IPS-20b (cell line): ENCODE data around the gene JAKMIP1.

Experiments used
- H3K27ac ChIP-seq: one replicate; pipeline ENCODE4 v1.5.1; 2013; ENCODE audit warnings: low read length
- H3K27me3 ChIP-seq: 2 replicates; pipeline ENCODE4 v1.6.1; 2013; ENCODE audit warnings: mild to moderate bottlenecking, low read length, inconsistent platforms; ENCODE audit not compliant: insufficient read depth
- H3K36me3 ChIP-seq: 2 replicates; pipeline ENCODE4 v1.6.1; 2013; ENCODE audit warnings: low read depth, mild to moderate bottlenecking, inconsistent platforms, low read length, moderate library complexity; ENCODE audit not compliant: insufficient read depth
- H3K4me1 ChIP-seq: 2 replicates; pipeline ENCODE4 v1.6.1; 2013; ENCODE audit warnings: mild to moderate bottlenecking, control low read depth, inconsistent platforms, low read length, moderate library complexity; ENCODE audit not compliant: insufficient read depth
- H3K4me3 ChIP-seq: 2 replicates; pipeline ENCODE4 v1.5.1; 2013; ENCODE audit warnings: mild to moderate bottlenecking, low read length, inconsistent platforms
- H3K9ac ChIP-seq: 2 replicates; pipeline ENCODE4 v1.6.1; 2013; ENCODE audit warnings: low read depth, mild to moderate bottlenecking, inconsistent platforms, low read length, moderate library complexity
- H3K9me3 ChIP-seq: 2 replicates; pipeline ENCODE4 v1.6.1; 2013; ENCODE audit warnings: mild to moderate bottlenecking, low read depth, low read length, inconsistent platforms; ENCODE audit not compliant: insufficient read depth

The JAKMIP1 gene

DNA sequence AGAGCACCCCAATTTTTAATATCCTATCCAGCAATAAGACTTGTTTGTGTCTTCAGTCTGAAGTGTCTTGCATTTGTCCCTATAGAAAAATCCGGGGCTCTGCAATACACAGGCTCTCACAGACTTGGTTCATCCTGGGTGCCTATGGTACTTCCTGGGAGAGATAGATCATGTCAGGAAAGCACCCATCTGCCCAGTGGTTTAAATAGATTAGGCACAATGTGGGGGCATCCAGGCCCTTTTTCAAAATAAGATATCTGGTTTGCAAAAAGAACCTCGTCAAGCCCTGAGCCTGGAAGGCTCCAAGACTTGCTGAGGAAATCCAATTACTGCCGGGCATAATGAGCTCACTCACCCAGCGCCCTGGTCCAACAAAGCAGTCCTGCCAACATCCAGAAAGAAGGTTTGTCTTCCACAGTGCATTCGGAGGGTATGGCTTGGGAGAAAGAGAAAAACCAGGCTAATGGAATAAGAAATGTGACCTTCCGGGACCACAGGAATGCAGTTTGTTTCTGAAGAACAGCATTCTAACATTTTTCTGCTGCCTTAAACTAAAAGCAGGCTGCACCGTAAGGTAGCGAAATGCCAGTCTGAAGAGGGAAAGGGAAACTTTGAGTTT is 11.6 kb downstream of the JAKMIP1 start:
- Histone ChIP-seq H3K9me3 (no peaks in the 10 kb centered on the region), H3K36me3 (no peaks in the 10 kb centered on the region), H3K4me1 (no peaks in the 10 kb centered on the region), H3K27ac (no peak overlapping the region), H3K9ac (no peak overlapping the region), H3K4me3 (no peak overlapping the region), H3K27me3 (no peaks in the 10 kb centered on the region)

DNA sequence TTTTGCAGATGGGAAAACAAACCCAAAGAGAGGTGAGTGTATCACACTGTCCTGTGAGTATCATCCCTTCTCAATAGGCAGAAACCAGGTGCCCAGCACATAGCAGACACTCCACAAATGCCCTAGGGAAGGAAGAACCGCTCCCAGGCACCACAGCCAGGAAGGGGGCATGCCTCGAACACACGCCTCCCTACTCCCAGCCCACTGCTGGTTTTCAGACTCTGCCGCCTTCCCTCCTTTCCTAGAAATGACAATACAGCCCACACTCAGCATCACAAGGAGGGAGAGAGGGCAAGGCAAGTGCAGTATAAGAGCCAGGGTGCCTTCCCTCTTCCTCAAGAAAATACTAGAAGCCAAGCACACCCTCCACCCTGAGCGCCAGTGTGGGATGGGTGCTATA is 16.2 kb downstream of the JAKMIP1 start:
- H3K9me3 ChIP-seq: no peaks in the 10 kb centered on the region
- no peaks in the 10 kb centered on the region for H3K36me3 ChIP-seq
- no peaks in the 10 kb centered on the region for H3K27me3 ChIP-seq
- H3K4me1 ChIP-seq: no peaks in the 10 kb centered on the region
- H3K9ac ChIP-seq: no peak overlapping the region
- no peak overlapping the region for H3K4me3 ChIP-seq
- no peak overlapping the region for H3K27ac ChIP-seq

DNA sequence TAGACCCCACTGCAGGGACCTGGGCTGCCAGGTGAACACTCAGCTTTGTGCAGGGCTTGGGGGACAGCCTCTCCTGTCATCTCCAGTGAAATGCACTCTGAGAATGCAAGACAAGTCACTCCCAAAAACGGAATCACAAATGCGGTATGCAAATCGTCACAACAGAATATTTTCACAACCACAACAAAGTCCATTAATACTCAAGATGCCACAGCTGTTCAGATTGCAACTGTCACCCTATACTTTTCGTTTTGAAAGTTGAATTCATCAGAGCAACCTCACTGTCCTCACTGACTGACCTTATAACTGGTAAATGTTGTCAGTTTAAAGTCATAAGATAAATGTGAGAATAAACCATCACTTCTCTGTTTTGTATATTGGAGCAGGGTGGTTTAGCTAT is 16.6 kb downstream of the JAKMIP1 start:
- Histone ChIP-seq H3K27ac (no peak overlapping the region), H3K4me3 (no peak overlapping the region), H3K9ac (no peak overlapping the region), H3K36me3 (no peaks in the 10 kb centered on the region), H3K9me3 (no peaks in the 10 kb centered on the region), H3K4me1 (no peaks in the 10 kb centered on the region), H3K27me3 (no peaks in the 10 kb centered on the region)

DNA sequence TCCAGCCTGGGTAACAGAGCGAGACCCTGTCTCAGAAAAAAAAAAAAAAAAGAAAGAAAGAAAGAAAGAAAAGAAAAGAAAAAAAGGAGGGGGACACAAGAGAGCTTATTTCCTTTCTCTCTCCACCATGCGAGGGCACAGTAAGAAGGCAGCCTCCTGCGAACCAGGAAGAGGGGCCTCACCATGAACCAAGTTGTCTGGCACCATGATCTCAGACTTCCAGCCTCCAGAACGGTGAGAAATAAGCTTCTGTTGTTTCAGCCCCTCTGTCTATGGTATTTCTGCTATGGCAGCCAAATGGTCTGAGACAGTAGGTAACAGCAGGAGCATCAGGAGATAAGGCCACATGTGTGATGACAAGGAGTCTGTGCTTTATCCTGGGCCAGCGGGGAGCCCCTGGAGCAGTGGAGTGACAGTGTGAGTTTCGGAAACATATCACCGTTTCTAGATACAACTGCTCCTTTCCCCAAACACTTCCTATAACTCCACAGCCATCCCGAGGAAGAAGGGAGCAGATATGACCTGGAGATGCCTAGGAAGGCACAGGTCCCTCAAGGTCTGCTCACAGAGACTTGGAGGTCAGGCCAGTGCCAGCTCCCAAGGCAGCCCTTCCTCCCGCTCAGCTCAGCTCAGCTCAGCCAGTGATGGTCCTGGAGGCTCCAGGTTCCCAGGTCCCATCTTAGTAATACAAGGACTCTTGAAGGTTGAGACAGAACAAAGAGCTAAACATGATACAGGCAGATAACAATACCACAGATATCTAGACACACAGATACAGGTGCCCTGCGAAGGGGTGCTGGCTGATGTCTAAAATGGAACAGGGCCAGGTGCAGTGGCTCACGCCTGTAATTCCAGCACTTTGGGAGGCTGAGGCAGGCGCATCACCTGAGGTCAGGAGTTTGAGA is 17.7 kb downstream of the JAKMIP1 start:
- Histone ChIP-seq H3K36me3 (no peaks in the 10 kb centered on the region), H3K9ac (no peak overlapping the region), H3K27ac (no peak overlapping the region), H3K4me3 (no peak overlapping the region), H3K4me1 (no peaks in the 10 kb centered on the region), H3K27me3 (no peaks in the 10 kb centered on the region), H3K9me3 (no peaks in the 10 kb centered on the region)

DNA sequence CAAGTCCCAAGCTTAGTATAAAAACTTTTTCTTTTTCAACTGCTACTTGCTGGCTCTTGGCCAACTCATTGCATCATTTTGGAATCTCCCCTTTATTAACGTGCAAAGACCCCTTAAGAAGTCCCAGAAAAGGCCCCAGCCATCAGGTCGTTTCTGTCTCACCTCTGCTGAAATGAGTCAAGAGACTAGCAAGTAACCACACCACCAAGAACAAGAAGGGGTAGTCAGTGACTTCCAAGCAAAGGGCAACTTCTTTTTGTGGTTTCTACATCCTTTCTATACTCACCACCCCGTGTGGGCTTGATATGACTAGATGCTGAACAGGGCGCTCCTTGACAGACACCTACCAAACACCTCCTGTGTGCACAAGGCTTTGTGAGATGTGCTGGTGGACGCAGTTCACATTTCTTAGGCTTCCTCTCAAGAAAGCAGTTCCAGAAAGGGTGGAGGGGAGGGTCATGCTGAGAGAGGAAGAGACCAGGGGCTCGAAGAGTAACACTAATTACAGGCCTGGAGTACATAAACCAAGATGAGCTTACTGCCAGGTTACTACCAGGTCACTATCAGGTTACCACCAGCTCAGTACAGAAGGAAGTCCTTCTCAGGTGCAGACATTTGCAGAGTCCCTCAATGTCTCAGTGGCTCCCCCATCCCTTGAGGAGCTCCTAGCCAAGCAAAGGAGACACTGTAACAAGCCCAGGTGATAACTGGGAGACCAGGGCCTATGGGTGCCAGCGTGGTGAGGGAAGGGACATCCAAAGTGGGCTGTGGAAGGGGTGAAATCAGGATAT is 19.3 kb downstream of the JAKMIP1 start:
- Histone ChIP-seq H3K4me1 (no peaks in the 10 kb centered on the region), H3K36me3 (no peaks in the 10 kb centered on the region), H3K27me3 (no peaks in the 10 kb centered on the region), H3K9ac (no peak overlapping the region), H3K27ac (no peak overlapping the region), H3K4me3 (no peak overlapping the region), H3K9me3 (no peaks in the 10 kb centered on the region)

DNA sequence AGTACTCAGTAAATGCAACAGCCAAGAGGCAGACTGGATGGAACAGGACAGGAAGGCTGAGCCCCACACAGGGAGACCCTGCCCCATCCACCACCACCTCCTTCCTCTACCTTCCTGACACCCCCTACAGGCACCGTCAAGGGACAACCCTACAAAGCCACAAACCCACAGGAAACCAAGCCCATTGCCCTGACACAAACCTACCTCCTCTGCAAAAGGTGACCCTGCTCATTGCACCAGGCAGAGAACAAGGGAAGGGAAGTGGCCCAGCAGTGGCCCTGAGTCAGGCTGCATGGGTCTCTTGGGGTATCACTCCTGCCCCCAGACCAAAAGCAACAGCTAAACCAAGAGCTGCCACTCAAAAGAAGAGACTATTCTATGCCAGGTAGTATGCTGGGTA is 21.0 kb downstream of the JAKMIP1 start:
- Histone ChIP-seq H3K36me3 (no peaks in the 10 kb centered on the region), H3K27ac (no peak overlapping the region), H3K9me3 (no peaks in the 10 kb centered on the region), H3K4me1 (no peaks in the 10 kb centered on the region), H3K27me3 (no peaks in the 10 kb centered on the region), H3K9ac (no peak overlapping the region), H3K4me3 (no peak overlapping the region)

DNA sequence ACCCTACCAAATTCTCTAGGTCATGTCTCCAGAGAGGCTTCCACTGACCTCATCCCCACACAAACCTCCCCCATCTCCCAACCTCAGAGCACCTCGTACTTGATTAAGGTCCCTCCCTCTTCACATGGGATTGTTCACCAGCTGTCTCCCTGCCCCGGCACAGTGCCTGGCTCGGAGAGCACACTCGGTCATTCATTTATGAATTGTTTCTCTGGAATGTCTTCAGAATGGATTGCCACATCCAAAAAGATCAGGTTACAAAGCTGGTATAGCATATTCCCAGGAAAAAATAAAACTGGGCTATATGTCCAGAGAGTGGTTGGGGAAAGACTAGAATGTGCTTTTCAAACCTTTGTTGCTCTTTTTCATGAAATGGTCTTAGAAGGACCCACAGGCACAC is 21.6 kb downstream of the JAKMIP1 start:
- Histone ChIP-seq H3K9ac (no peak overlapping the region), H3K36me3 (no peaks in the 10 kb centered on the region), H3K27me3 (no peaks in the 10 kb centered on the region), H3K4me1 (no peaks in the 10 kb centered on the region), H3K27ac (no peak overlapping the region), H3K4me3 (no peak overlapping the region), H3K9me3 (no peaks in the 10 kb centered on the region)

DNA sequence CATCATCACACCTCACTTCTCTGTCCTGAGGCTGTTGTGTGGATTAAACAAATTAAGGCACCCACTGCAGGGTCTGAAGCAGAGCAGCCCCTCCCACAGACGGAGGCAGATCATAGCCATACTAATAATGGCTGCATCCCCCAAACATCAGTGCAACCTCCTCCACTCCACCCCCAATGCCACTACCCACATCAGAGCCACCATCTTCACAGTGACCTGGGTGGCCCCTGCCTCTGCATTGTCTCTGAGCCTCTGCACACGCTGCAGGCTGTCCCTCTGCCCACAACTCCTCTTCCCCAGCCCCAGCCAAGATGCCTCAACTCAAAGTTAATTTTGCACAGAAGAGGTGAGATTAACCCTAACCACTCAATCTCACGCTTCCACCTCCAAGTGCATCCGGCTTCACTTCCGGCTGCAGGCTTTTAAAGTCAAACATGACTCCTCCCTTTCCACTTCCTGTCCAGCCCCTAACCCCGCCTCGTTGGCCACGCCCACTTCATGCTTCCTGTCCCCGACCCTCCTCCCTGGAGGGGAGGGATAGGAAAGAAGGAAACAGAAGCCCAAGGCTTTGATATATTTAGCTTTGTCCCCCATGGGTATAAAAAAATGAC is 22.7 kb downstream of the JAKMIP1 start:
- no peak overlapping the region for H3K9ac ChIP-seq
- H3K36me3 ChIP-seq: no peaks in the 10 kb centered on the region
- H3K27me3 ChIP-seq: no peaks in the 10 kb centered on the region
- H3K4me1 ChIP-seq: no peaks in the 10 kb centered on the region
- no peaks in the 10 kb centered on the region for H3K9me3 ChIP-seq
- no peak overlapping the region for H3K27ac ChIP-seq
- H3K4me3 ChIP-seq: no peak overlapping the region

DNA sequence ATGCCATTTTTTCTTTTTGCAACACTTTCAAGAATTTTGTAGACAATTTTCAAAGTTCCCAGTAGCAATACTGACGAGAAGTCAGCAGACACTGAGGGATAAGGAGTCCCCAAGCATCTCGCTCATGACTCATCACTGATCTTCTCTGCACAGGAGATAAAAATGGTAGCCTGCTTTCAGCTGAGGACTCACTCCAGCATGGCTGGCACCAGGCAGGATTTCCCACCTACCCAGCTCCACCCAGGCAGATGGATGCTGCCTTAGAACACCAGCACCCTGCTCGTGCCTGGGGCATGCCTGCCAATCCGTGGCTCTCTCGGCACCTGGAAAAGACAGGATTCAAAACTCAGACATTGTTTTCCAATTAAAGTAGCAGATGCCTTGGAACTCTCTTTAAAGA is 24.9 kb downstream of the JAKMIP1 start:
- no peaks in the 10 kb centered on the region for H3K27me3 ChIP-seq
- no peak overlapping the region for H3K4me3 ChIP-seq
- no peaks in the 10 kb centered on the region for H3K36me3 ChIP-seq
- H3K4me1 ChIP-seq: no peaks in the 10 kb centered on the region
- no peak overlapping the region for H3K27ac ChIP-seq
- no peaks in the 10 kb centered on the region for H3K9me3 ChIP-seq
- H3K9ac ChIP-seq: no peak overlapping the region

DNA sequence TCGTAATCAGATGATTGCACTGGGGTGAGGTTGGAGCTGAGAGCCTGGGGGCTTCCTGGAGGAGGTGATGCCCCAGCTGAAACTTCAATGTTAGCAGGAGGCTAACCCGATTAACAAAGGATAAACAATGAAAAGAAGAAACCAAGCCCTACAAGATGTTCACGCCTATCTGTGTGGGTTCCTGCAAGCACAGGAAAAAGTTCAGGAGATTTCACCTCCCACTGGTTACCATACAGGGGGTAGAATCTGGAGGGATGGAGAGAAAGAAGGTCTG is 27.5 kb downstream of the JAKMIP1 start:
- Histone ChIP-seq H3K36me3 (no peaks in the 10 kb centered on the region), H3K4me1 (no peaks in the 10 kb centered on the region), H3K9me3 (no peaks in the 10 kb centered on the region), H3K27ac (no peak overlapping the region), H3K27me3 (no peaks in the 10 kb centered on the region), H3K9ac (no peak overlapping the region), H3K4me3 (no peak overlapping the region)

DNA sequence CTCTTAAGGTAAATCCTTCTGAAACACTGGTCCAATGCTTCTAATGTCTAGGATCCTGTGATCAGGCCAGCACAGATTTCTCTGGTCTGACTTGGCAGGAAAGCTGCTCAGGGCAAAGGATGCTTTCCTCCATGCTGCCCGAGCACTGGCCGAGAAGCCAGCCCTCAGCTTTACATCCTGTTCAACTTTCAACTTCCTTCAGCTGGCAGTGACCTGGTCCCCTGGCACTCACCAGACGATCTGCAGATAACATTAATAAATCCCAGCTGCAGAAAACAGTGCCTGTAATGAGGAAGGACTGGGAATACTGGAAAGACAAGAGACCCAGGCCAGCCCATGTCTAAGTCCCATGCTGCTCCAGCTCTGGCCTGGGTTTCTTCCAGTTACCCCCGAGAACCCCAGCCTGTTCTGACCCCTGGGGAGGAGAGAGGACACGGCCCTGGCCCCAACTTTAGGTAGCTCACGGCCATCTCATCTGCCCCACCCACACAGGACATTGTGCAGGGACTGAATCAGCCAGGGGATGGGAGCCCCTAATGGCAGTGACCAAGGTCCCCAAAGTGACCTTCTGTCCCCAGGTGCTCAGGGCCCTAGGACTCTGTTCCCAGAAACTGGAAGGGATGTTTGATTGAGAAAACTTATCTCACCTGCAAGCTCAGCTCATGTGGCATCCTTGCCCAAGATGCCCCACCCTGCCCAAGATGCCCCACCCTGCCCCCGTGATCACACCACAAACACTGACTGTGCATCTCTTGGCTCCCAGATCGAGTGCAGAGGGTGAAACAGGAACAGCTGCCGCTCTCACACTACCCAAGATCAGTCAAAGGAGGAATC is 28.0 kb downstream of the JAKMIP1 start:
- Histone ChIP-seq H3K9ac (no peak overlapping the region), H3K4me3 (no peak overlapping the region)

More for the DNA sequence above, 28.0 kb downstream of the JAKMIP1 start:
- Histone ChIP-seq H3K27me3 (no peaks in the 10 kb centered on the region), H3K4me1 (no peaks in the 10 kb centered on the region), H3K27ac (no peak overlapping the region), H3K36me3 (no peaks in the 10 kb centered on the region), H3K9me3 (no peaks in the 10 kb centered on the region)
